CD4-positive, alpha-beta T cell treated with Interleukin-21 for 1 hour (primary cell): ENCODE data around the gene AEN.

ENCODE experiments used
- DNase-seq: peaks from one replicate; pipeline ENCODE4 v3.0.0-alpha.2; 2020

Gene AEN

GRCh38 chr15:88620995-88621772, at the start of gene AEN:
Gene AEN, plus strand, starts transcription at chr15:88621340. Its CDS starts 4,870 bp downstream, at chr15:88626210.
- peak; percentile 97 for DNase-seq

- no peak for DNase-seq
These were observed 49.3 kb upstream of the AEN start for GRCh38 chr15:88571852-88572259.

- DNase-seq: no peak
These were observed 47.1 kb upstream of the AEN start for GRCh38 chr15:88574077-88574476.

- no peak for DNase-seq
These were observed 46.5 kb upstream of the AEN start for GRCh38 chr15:88574655-88575054.

GRCh38 chr15:88579322-88579721, 41.8 kb upstream of the AEN start:
- DNase-seq: no peak

- no peak for DNase-seq
These were observed 40.6 kb upstream of the AEN start for GRCh38 chr15:88580532-88580931.

- no peak for DNase-seq
These were observed 34.6 kb upstream of the AEN start for GRCh38 chr15:88586401-88587162.

- DNase-seq: no peak
These were observed 30.4 kb upstream of the AEN start for GRCh38 chr15:88590759-88591158.

GRCh38 chr15:88591384-88591783, 29.8 kb upstream of the AEN start:
- no peak for DNase-seq

- DNase-seq: no peak
These were observed 17.3 kb upstream of the AEN start for GRCh38 chr15:88603885-88604284.

- DNase-seq: no peak
These were observed 16.6 kb upstream of the AEN start for GRCh38 chr15:88604381-88605188.

GRCh38 chr15:88605189-88606069, 15.7 kb upstream of the AEN start:
- DNase-seq: peak; percentile 41

GRCh38 chr15:88606070-88606794, 14.9 kb upstream of the AEN start:
- DNase-seq: no peak

GRCh38 chr15:88607951-88608350, 13.2 kb upstream of the AEN start:
- no peak for DNase-seq

- no peak for DNase-seq
These were observed 12.4 kb upstream of the AEN start for GRCh38 chr15:88608607-88609181.

- no peak for DNase-seq
These were observed 11.6 kb upstream of the AEN start for GRCh38 chr15:88609344-88610090.

GRCh38 chr15:88610701-88611231, 10.4 kb upstream of the AEN start:
- DNase-seq: no peak

- DNase-seq: no peak
These were observed 8.8 kb upstream of the AEN start for GRCh38 chr15:88612186-88612796.

GRCh38 chr15:88613074-88613944, 7.8 kb upstream of the AEN start:
- no peak for DNase-seq
